ENCODE results near the gene ADH1A. TPM values are rescaled to one million over a fixed set of nuclear protein-coding genes. Genes with fewer than 3 reads are reported as not detected.

The ADH1A gene
- total and polyA plus RNA-seq, 7 donors, result not detected

DNA sequence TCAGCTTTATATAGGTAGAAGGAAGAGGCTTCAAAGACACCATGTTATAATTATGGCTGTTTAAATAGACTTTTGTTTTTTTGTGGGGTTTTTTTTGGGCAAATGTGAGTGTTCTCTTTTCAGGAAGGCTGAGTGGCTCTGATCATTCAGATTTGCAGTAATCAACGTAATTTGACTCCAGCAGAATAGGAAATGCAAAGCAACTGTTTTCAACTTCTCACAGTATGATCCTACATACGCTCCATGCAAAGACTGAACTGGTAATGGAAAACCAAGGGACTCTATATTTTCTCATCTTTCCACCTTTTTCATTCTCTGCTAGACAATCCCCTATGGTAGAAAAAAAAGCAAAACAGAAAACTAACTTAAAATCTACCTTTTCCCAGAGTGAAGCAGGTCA, 19.6 kb upstream of the ADH1A start:
- H3K36me3 ChIP-seq, result no peaks in the 10 kb centered on the region
- H3K27me3 ChIP-seq, result no peaks in the 10 kb centered on the region
- intact Hi-C loops (cut with DNase I), result no loop called here
- TF ChIP-seq POLR2A (IDR thresholded peaks at IDR 0.05), result no peak
- TF ChIP-seq, protein P1, sequence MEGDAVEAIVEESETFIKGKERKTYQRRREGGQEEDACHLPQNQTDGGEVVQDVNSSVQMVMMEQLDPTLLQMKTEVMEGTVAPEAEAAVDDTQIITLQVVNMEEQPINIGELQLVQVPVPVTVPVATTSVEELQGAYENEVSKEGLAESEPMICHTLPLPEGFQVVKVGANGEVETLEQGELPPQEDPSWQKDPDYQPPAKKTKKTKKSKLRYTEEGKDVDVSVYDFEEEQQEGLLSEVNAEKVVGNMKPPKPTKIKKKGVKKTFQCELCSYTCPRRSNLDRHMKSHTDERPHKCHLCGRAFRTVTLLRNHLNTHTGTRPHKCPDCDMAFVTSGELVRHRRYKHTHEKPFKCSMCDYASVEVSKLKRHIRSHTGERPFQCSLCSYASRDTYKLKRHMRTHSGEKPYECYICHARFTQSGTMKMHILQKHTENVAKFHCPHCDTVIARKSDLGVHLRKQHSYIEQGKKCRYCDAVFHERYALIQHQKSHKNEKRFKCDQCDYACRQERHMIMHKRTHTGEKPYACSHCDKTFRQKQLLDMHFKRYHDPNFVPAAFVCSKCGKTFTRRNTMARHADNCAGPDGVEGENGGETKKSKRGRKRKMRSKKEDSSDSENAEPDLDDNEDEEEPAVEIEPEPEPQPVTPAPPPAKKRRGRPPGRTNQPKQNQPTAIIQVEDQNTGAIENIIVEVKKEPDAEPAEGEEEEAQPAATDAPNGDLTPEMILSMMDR (IDR thresholded peaks at IDR 0.05), result no peak
- no peak for TF ChIP-seq POLR2AphosphoS5 (IDR thresholded peaks at IDR 0.05)
- no peak for TF ChIP-seq EP300 (IDR thresholded peaks at IDR 0.05)
- WGBS, 2 donors, result 73 to 89% methylated on average over 2 of the region's 2 CpGs
- no peaks in the 10 kb centered on the region for H3K9me3 ChIP-seq
- DNase-seq, result no peak
- no peaks in the 10 kb centered on the region for H3K4me1 ChIP-seq
- no peak overlapping the region for H3K27ac ChIP-seq
- no peak overlapping the region for H3K4me3 ChIP-seq

DNA sequence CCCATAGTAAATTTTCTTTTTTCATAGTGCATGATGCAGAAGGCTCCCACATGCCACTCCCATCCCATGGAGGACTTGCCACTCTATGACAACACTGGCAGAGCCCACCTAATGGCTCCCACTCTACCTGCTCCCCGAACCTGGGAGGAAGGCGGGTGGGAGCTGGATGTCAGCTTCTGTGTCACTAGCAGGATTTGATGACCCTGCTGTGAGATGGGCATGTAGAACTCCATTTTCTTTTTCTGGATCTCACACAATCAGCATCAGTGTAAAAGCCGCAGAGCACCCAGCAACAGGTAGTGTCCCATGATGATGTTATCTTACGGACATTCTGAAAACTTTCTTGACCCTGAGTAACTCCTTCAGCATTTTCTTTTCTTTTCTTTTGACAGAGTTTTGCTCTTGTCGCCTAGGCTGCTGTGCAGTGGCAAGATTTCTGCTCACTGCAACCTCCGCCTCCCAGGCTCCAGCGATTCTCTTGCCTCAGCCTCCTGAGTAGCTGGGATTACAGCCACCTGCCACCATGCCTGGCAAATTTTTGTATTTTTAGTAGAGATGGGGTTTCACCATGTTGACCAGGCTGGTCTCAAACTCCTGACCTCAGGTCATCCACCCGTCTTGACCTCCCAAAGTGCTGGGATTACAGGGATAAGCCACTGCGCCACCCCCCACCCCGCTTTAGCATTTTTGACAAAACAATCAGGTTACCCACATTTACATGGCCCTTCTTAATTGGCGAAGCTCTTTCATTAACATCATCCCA, 15.0 kb upstream of the ADH1A start:
- Histone ChIP-seq H3K4me1 (peaks cover 0 to 10% (median 9%) of the 10 kb centered on the region in 4 donors), H3K36me3 (no peaks in the 10 kb centered on the region), H3K4me3 (no peak overlapping the region), H3K27ac (peak overlapping the region in 1 of 4 donors; percentile 6), H3K9me3 (no peaks in the 10 kb centered on the region), H3K27me3 (no peaks in the 10 kb centered on the region)
- 92 to 96% methylated on average over 11 of the region's 11 CpGs for WGBS, 2 donors
- TF ChIP-seq POLR2AphosphoS5 (IDR thresholded peaks at IDR 0.05) (peak in 2 of 4 donors; percentile 50 to 54), EP300 (IDR thresholded peaks at IDR 0.05) (no peak), POLR2A (IDR thresholded peaks at IDR 0.05) (no peak)
- TF ChIP-seq, protein P1 (IDR thresholded peaks at IDR 0.05), result no peak
- intact Hi-C loops (cut with DNase I), result no loop called here
- DNase-seq, result peak; percentile 77

GRCh38 chr4:99301376-99302164, 10.8 kb upstream of the ADH1A start:
- Histone ChIP-seq H3K27me3 (no peaks in the 10 kb centered on the region), H3K4me3 (no peak overlapping the region), H3K9me3 (no peaks in the 10 kb centered on the region), H3K4me1 (peaks cover 0 to 22% (median 17%) of the 10 kb centered on the region in 4 donors), H3K27ac (peak overlapping the region; percentile 64 to 79 (median 70)), H3K36me3 (no peaks in the 10 kb centered on the region)
- TF ChIP-seq EP300 (IDR thresholded peaks at IDR 0.05) (no peak), POLR2A (IDR thresholded peaks at IDR 0.05) (no peak), POLR2AphosphoS5 (IDR thresholded peaks at IDR 0.05) (no peak)
- TF ChIP-seq, protein P1 (IDR thresholded peaks at IDR 0.05), result no peak
- DNase-seq, result no peak
- intact Hi-C loops (cut with DNase I), result loop anchor here (1.0 kb wide), 1 partner anchor 23 kb away; no protein-coding TSS in a partner anchor
- 84 to 87% methylated on average over 7 of the region's 7 CpGs for WGBS, 2 donors

- TF ChIP-seq POLR2A (IDR thresholded peaks at IDR 0.05), result no peak
- TF ChIP-seq, protein P1 (IDR thresholded peaks at IDR 0.05), result no peak
- TF ChIP-seq POLR2AphosphoS5 (IDR thresholded peaks at IDR 0.05), result peak; percentile 82 to 92 (median 88)
- TF ChIP-seq EP300 (IDR thresholded peaks at IDR 0.05), result peak; percentile 38 to 91 (median 72)
- H3K36me3 ChIP-seq, result no peaks in the 10 kb centered on the region
- H3K9me3 ChIP-seq, result no peaks in the 10 kb centered on the region
- WGBS, 2 donors, result 28 to 58% methylated on average over 4 of the region's 4 CpGs
- intact Hi-C loops (cut with DNase I), result loop anchor here (1.0 kb wide), 1 partner anchor 23 kb away; no protein-coding TSS in a partner anchor
- peak; percentile 98 for DNase-seq
- no peaks in the 10 kb centered on the region for H3K27me3 ChIP-seq
- H3K4me1 ChIP-seq, result peaks cover 0 to 22% (median 17%) of the 10 kb centered on the region in 4 donors
- H3K27ac ChIP-seq, result peak overlapping the region; percentile 64 to 79 (median 70)
- H3K4me3 ChIP-seq, result no peak overlapping the region
Measured at GRCh38 chr4:99300934-99301333, 10.1 kb upstream of the ADH1A start.

Measured in sigmoid colon (tissue), 7 donors.